GM21619 (cell line): ENCODE results near the gene IGFBP1.
"Not testable (repeated sequence)": the region's sequence is repeated elsewhere in the genome, so short reads cannot be mapped to it uniquely, and the experiment has no call there.

Experiments used
- ATAC-seq: cut with Tn5 transposase; IDR thresholded peaks from one replicate; pipeline ENCODE4 v1.9.1; 2021; ENCODE audit not compliant: unreplicated experiment

IGFBP1 gene

GRCh38 chr7:45937301-45937700 is 49.0 kb downstream of the IGFBP1 start:
- ATAC-seq, result no peak

GRCh38 chr7:45937862-45938261 is 49.6 kb downstream of the IGFBP1 start:
- no peak for ATAC-seq

- no peak for ATAC-seq
Measured at GRCh38 chr7:45938626-45939302, 50.5 kb downstream of the IGFBP1 start.

- ATAC-seq, result no peak
Measured at GRCh38 chr7:45939574-45939973, 51.3 kb downstream of the IGFBP1 start.

GRCh38 chr7:45940237-45940781 is 52.0 kb downstream of the IGFBP1 start:
- not testable (repeated sequence) for ATAC-seq

GRCh38 chr7:45940939-45941338 is 52.7 kb downstream of the IGFBP1 start:
- no peak for ATAC-seq
